ENCODE data around the gene FGGY. TPM values are rescaled to one million over a fixed set of nuclear protein-coding genes. Genes with fewer than 3 reads are reported as not detected.

Gene FGGY
- total and polyA plus RNA-seq, 4 donors, result 5.3 to 25.1 (median 11.9) TPM

DNA sequence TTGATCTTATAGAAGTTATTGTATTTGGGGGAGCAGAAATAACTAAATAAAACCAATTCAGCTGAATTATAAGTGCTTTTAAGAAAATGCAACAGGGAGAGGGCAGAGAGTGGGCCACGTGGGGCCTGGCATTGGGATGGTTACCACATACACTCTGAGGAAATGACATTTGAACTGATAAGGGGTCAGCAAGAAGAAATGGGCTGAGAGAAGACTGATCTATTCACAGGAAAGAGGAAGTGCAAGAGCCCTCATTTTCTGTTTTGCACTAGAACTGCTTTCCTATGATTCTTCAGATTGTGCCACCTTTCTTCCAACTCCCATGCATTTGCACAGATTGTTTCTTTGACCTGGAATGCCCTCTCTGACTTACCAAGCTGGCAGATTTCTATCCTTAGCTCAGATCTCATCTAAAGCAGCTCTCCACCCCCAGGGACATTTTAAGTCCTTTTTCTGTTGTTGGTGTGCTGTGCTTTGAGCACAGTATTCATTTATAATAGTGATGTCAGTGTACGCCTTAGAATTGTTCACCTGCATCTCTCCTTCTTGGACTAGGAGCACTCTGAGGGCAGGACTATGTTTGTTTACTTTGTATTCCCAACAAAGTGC, 115.9 kb downstream of the FGGY start:
- Histone ChIP-seq H3K4me1 (ENCODE audit: control insufficient read depth in 1 of 2, insufficient read depth in 2 of 2, low read length in 2 of 2) (peaks cover 2% of the 10 kb centered on the region in 2 donors), H3K27ac (ENCODE audit: low read depth in 1 of 2, low read length in 2 of 2) (peak overlapping the region in 1 of 2 donors; percentile 40), H3K36me3 (ENCODE audit: control insufficient read depth in 1 of 2, insufficient read depth in 2 of 2, low read length in 1 of 2) (no peaks in the 10 kb centered on the region), H3K4me3 (ENCODE audit: low read length in 2 of 2) (no peak overlapping the region), H3K27me3 (ENCODE audit: control insufficient read depth in 1 of 2, insufficient read depth in 2 of 2, low read length in 1 of 2) (no peaks in the 10 kb centered on the region), H3K9me3 (ENCODE audit: control insufficient read depth, low read length) (no peaks in the 10 kb centered on the region)
- ATAC-seq (ENCODE audit: low FRiP score), result no peak
- intact Hi-C loops (cut with DNase I), result no loop called here
- DNase-seq, result no peak
- WGBS, 2 donors, result 25 to 30% methylated on average over 2 of the region's 2 CpGs

DNA sequence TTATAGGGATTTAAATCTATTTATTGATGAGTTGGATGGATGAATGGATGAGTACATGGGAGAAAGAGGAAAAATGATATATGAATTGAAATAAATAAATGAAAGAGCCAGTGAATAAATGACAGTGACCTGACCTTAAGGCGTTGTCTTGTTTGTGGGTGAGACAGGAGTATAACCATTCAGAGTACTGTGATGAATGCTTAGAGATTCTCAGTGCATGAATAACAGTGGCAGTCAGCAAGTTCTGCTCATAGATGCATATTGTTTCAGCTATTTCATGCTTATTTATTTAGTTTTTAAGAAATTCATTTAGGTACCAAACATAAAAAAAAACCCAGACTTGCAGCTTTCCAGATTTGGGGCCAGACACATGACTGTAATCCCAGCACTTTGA, 116.4 kb downstream of the FGGY start:
- Histone ChIP-seq H3K4me1 (ENCODE audit: control insufficient read depth in 1 of 2, insufficient read depth in 2 of 2, low read length in 2 of 2) (no peaks in the 10 kb centered on the region), H3K36me3 (ENCODE audit: control insufficient read depth in 1 of 2, insufficient read depth in 2 of 2, low read length in 1 of 2) (no peaks in the 10 kb centered on the region), H3K27ac (ENCODE audit: low read depth in 1 of 2, low read length in 2 of 2) (no peak overlapping the region), H3K27me3 (ENCODE audit: control insufficient read depth in 1 of 2, insufficient read depth in 2 of 2, low read length in 1 of 2) (no peaks in the 10 kb centered on the region), H3K9me3 (ENCODE audit: control insufficient read depth, low read length) (no peaks in the 10 kb centered on the region), H3K4me3 (ENCODE audit: low read length in 2 of 2) (no peak overlapping the region)
- ATAC-seq (ENCODE audit: low FRiP score), result no peak
- DNase-seq, result no peak
- intact Hi-C loops (cut with DNase I), result no loop called here
- WGBS, 2 donors, result 93 to 94% methylated on average over 1 of the region's 1 CpG

DNA sequence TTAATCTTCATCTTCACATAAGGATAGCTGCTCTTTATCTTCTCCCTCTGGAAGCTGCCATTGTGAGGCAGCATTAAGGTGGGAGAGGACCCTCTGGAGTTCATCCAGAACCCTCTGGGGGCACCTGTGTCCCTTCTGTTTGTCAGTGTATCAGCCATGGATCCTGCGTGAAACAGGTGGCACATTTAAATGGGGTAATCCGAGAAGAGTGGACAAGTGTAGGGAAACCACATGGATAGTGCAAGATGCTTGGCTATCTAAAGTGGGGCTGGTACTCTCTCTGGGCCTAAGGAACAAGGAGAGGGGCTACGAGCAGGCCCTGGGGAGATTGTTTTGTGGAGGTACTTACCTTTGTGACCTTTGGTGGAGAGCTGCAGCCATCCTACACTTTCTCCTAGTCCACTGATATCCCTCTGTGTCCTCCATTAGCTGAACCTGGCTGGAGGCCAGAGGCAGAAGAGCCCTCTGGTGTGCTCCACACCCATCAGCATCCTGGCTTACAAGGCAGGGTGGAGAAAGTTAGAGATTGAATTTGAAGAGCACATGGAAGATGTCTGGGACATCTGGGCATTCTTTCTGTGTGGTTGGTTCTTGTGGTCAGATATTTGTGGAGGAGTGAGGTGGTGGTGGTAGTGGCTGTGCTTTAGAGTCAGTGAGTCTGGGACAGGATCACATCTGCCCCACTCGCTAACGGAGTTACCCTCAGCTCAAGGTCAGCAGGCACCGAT, 117.7 kb downstream of the FGGY start:
- Histone ChIP-seq H3K27me3 (ENCODE audit: control insufficient read depth in 1 of 2, insufficient read depth in 2 of 2, low read length in 1 of 2) (no peaks in the 10 kb centered on the region), H3K9me3 (ENCODE audit: control insufficient read depth, low read length) (no peaks in the 10 kb centered on the region), H3K4me1 (ENCODE audit: control insufficient read depth in 1 of 2, insufficient read depth in 2 of 2, low read length in 2 of 2) (peaks cover 0 to 3% of the 10 kb centered on the region in 2 donors), H3K27ac (ENCODE audit: low read depth in 1 of 2, low read length in 2 of 2) (no peak overlapping the region), H3K36me3 (ENCODE audit: control insufficient read depth in 1 of 2, insufficient read depth in 2 of 2, low read length in 1 of 2) (no peaks in the 10 kb centered on the region), H3K4me3 (ENCODE audit: low read length in 2 of 2) (no peak overlapping the region)
- ATAC-seq (ENCODE audit: low FRiP score) (no peak), DNase-seq (no peak)
- intact Hi-C loops (cut with DNase I), result no loop called here
- WGBS, 2 donors, result 87 to 95% methylated on average over 6 of the region's 6 CpGs

DNA sequence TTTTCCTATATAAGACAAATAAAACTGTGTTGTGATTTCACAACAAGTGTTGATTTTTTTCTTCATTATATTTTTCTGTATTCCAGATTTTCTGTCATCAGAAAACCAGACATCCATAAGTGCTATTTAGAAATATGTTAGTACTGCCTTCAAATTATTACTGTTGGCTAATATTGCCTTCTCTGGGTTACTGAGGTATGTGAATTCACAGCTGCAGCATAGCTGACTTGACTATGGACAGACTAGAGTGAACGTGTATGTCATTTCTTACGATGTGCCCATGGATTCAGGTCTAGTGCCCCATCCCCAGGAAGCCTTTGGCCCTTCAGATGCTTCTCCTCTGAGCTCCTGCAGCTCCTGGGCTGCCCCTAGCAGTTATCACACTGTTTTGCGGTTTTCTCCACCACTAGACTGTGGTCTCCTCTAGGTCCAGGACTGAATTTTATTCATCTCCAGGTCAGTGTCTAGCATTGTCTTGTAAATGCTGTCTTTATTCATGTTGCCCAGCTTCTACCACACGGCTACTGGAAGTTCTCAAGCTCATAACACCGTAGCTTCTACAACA, 118.5 kb downstream of the FGGY start:
- 87% methylated on average over 5 of the region's 5 CpGs for WGBS, 2 donors
- Histone ChIP-seq H3K9me3 (ENCODE audit: control insufficient read depth, low read length) (no peaks in the 10 kb centered on the region), H3K4me3 (ENCODE audit: low read length in 2 of 2) (no peak overlapping the region), H3K36me3 (ENCODE audit: control insufficient read depth in 1 of 2, insufficient read depth in 2 of 2, low read length in 1 of 2) (no peaks in the 10 kb centered on the region), H3K27me3 (ENCODE audit: control insufficient read depth in 1 of 2, insufficient read depth in 2 of 2, low read length in 1 of 2) (no peaks in the 10 kb centered on the region), H3K27ac (ENCODE audit: low read depth in 1 of 2, low read length in 2 of 2) (no peak overlapping the region), H3K4me1 (ENCODE audit: control insufficient read depth in 1 of 2, insufficient read depth in 2 of 2, low read length in 2 of 2) (peaks cover 0 to 3% of the 10 kb centered on the region in 2 donors)
- intact Hi-C loops (cut with DNase I), result no loop called here
- DNase-seq, result no peak
- no peak for ATAC-seq (ENCODE audit: low FRiP score)

DNA sequence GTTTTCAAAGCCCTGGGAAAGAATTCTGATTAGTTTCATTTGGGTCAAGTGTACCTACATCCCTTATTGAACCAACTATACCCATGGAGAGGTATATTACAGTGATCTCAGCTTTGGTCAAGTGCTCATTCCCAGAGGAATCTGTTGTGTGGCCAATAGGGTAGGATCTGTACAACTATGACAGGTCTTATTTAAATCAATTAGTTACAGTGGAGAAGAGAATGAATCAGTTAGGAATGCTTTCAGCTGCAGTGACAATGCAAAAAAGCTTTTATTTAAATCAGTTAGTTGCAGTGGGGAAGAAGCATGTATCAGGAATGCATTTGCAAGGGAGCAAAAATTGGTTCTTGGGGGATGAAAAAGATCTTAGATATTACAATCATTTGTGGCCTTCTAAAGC, 119.0 kb downstream of the FGGY start:
- peaks cover 0 to 3% of the 10 kb centered on the region in 2 donors for H3K4me1 ChIP-seq (ENCODE audit: control insufficient read depth in 1 of 2, insufficient read depth in 2 of 2, low read length in 2 of 2)
- intact Hi-C loops (cut with DNase I), result no loop called here

DNA sequence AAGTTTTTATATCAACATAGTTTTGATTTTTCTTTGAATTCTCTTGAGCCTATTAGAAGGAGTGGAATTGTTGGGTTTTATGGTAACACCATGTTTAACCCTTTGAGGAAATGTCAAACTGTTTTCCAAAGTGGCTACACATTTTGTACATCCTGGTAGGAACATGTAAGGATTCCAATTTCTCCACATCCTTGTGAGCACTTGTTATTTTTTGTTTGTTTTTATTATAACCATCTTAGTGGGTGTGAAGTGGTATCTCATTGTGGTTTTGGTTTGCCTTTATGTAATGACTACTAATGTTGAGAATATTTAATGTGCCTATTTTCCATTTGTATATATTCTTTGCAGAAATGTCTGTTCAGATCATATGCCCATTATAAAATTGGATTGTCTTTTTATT, 120.5 kb downstream of the FGGY start:
- Histone ChIP-seq H3K36me3 (ENCODE audit: control insufficient read depth in 1 of 2, insufficient read depth in 2 of 2, low read length in 1 of 2) (no peaks in the 10 kb centered on the region), H3K4me1 (ENCODE audit: control insufficient read depth in 1 of 2, insufficient read depth in 2 of 2, low read length in 2 of 2) (peaks cover 3 to 4% of the 10 kb centered on the region in 2 donors), H3K9me3 (ENCODE audit: control insufficient read depth, low read length) (no peaks in the 10 kb centered on the region), H3K4me3 (ENCODE audit: low read length in 2 of 2) (no peak overlapping the region), H3K27me3 (ENCODE audit: control insufficient read depth in 1 of 2, insufficient read depth in 2 of 2, low read length in 1 of 2) (no peaks in the 10 kb centered on the region), H3K27ac (ENCODE audit: low read depth in 1 of 2, low read length in 2 of 2) (no peak overlapping the region)
- ATAC-seq (ENCODE audit: low FRiP score), result no peak
- DNase-seq, result no peak
- intact Hi-C loops (cut with DNase I), result no loop called here

More for the DNA sequence above, 119.0 kb downstream of the FGGY start:
- no peak overlapping the region for H3K4me3 ChIP-seq (ENCODE audit: low read length in 2 of 2)
- no peaks in the 10 kb centered on the region for H3K9me3 ChIP-seq (ENCODE audit: control insufficient read depth, low read length)
- no peaks in the 10 kb centered on the region for H3K36me3 ChIP-seq (ENCODE audit: control insufficient read depth in 1 of 2, insufficient read depth in 2 of 2, low read length in 1 of 2)
- no peak for DNase-seq
- H3K27ac ChIP-seq (ENCODE audit: low read depth in 1 of 2, low read length in 2 of 2), result no peak overlapping the region
- ATAC-seq (ENCODE audit: low FRiP score), result no peak
- H3K27me3 ChIP-seq (ENCODE audit: control insufficient read depth in 1 of 2, insufficient read depth in 2 of 2, low read length in 1 of 2), result no peaks in the 10 kb centered on the region

DNA sequence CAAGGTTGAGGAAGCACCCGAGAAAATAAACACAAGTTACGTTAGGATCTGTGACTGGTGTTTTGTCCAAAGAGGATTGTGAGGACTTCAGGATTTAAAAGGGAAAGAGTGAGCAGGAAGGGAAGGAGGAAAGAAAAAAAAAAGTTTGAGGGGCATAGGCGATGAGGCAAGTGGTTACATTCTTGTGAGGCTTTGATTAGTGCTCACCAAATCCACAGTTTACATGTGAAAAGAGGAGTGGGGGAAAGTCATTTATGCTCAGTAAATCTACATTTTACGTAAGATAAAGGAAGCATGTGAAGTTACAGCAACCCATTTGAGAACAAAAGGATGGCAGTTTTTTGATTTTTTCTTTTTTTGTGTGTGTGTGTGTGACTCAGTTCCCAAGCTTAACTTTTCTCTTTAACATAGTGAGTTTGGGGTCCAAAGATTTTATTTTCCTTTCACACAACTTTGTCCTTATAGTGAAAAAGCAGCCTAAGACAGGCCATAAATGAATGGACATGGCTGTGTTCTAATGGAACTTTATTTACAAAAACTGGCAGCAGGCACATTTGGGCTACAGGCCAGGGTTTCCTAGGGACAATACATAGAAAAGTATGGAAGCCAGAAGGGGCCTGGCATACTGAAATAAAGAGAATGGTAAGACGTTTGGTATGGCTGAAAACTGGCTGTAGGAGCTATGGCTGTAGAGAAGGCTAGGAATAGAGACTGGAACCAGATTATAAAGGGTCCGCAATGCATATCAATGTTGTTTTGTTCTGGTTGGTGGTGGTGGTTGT, 121.7 kb downstream of the FGGY start:
- Histone ChIP-seq H3K36me3 (ENCODE audit: control insufficient read depth in 1 of 2, insufficient read depth in 2 of 2, low read length in 1 of 2) (no peaks in the 10 kb centered on the region), H3K9me3 (ENCODE audit: control insufficient read depth, low read length) (no peaks in the 10 kb centered on the region), H3K4me1 (ENCODE audit: control insufficient read depth in 1 of 2, insufficient read depth in 2 of 2, low read length in 2 of 2) (peaks cover 7% of the 10 kb centered on the region in 2 donors), H3K27me3 (ENCODE audit: control insufficient read depth in 1 of 2, insufficient read depth in 2 of 2, low read length in 1 of 2) (no peaks in the 10 kb centered on the region), H3K27ac (ENCODE audit: low read depth in 1 of 2, low read length in 2 of 2) (no peak overlapping the region), H3K4me3 (ENCODE audit: low read length in 2 of 2) (no peak overlapping the region)
- DNase-seq (no peak), ATAC-seq (ENCODE audit: low FRiP score) (no peak)
- 74 to 78% methylated on average over 6 of the region's 6 CpGs for WGBS, 2 donors
- intact Hi-C loops (cut with DNase I), result no loop called here

DNA sequence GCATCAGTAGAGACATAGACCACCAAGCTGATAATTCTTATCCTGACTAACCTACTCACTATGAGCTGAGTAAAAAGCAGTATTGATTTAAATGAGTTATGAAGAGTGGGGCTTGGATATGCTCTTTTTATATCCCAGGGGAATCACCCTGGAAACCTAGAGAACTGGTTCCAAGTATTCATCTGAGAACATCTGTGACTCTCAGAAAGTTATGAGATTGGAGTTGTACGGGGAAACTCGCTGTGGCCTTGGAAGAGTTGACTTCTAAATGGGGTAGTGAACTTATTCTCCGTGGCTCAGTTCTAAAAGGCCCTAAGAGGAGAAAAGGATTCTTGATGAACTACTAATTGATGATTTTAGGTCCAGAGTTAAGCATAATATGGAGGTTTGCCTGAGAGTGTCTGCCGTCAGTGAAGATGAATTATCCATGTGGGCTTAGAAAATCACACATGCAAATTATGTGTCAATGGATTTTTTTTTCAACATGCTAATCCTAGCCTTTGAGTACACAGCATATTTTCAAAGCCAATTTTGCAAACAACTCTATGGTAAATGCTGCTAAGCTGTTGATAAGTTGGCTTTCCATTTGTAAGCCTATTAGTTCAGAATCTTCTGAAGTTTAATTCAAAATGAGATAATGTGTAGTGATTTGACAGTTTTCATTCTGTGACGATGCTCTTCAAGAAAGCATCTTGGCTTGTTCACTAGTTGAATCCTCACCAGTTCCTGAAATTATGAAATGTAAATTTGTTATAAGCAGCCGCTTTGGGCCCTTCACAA, 122.7 kb downstream of the FGGY start:
- Histone ChIP-seq H3K36me3 (ENCODE audit: control insufficient read depth in 1 of 2, insufficient read depth in 2 of 2, low read length in 1 of 2) (no peaks in the 10 kb centered on the region), H3K9me3 (ENCODE audit: control insufficient read depth, low read length) (no peaks in the 10 kb centered on the region), H3K4me1 (ENCODE audit: control insufficient read depth in 1 of 2, insufficient read depth in 2 of 2, low read length in 2 of 2) (peaks cover 7 to 8% of the 10 kb centered on the region in 2 donors), H3K4me3 (ENCODE audit: low read length in 2 of 2) (no peak overlapping the region), H3K27ac (ENCODE audit: low read depth in 1 of 2, low read length in 2 of 2) (no peak overlapping the region), H3K27me3 (ENCODE audit: control insufficient read depth in 1 of 2, insufficient read depth in 2 of 2, low read length in 1 of 2) (no peaks in the 10 kb centered on the region)
- ATAC-seq (ENCODE audit: low FRiP score), result no peak
- no peak for DNase-seq
- intact Hi-C loops (cut with DNase I), result no loop called here
- WGBS, 2 donors, result 97 to 99% methylated on average over 6 of the region's 6 CpGs
